Prostate gland (tissue), 2 donors: Measurements from ENCODE around the gene CD300A.

Experiments
- POLR2A ChIP-seq: fragments of 450-650 bp; IDR thresholded peaks from one replicate; pipeline ENCODE4 v1.6.1; 2016; ENCODE audit warnings: antibody characterized with exemption, mild to moderate bottlenecking
- TF ChIP-seq, protein P1 (sequence below), 4 experiments: fragments of 200-600 bp in 2 of 4; fragments of 450-650 bp in 2 of 4; sonication (generic) in 2 of 4; IDR thresholded peaks; 1 replicate in 3 of 4; 2 replicates in 1 of 4; pipeline ENCODE4 v1.5.1; 2016 to 2019; ENCODE audit warnings: antibody characterized with exemption in 4 of 4, mild to moderate bottlenecking in 2 of 4, moderate library complexity in 2 of 4

DNA sequence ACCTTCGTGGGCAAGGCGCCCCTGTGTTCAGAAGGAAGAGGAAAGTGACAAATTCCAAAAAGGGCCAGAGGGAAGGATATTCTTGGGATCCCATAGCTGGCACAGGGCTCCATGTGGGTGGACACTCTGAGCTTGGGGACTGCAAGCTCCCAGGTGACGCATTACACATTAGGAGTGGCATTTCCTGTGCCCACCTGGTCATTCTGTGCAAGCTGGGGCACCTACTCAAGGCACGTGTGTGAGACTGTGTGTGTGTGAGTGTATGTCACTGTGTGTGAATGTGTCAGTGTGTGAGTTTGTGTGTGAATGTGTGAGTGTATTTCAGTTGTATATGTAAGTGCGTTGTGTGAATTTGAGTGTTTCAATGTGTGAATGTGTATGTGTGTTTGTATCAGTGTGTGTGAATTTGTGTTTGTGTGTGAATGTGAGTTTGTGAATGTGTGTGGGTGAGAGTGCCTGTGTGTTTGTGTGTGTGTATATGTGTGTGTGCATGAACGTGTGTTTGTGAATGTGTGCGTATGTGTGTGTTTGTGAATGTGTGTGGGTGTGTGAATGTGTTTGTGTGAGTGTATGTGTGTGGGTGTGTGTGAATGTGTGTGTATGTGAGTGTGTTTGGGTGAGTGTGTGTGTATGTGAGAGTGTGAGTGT lies 1.6 kb upstream of the CD300A start:
- no peak for TF ChIP-seq POLR2A
- TF ChIP-seq, protein P1, sequence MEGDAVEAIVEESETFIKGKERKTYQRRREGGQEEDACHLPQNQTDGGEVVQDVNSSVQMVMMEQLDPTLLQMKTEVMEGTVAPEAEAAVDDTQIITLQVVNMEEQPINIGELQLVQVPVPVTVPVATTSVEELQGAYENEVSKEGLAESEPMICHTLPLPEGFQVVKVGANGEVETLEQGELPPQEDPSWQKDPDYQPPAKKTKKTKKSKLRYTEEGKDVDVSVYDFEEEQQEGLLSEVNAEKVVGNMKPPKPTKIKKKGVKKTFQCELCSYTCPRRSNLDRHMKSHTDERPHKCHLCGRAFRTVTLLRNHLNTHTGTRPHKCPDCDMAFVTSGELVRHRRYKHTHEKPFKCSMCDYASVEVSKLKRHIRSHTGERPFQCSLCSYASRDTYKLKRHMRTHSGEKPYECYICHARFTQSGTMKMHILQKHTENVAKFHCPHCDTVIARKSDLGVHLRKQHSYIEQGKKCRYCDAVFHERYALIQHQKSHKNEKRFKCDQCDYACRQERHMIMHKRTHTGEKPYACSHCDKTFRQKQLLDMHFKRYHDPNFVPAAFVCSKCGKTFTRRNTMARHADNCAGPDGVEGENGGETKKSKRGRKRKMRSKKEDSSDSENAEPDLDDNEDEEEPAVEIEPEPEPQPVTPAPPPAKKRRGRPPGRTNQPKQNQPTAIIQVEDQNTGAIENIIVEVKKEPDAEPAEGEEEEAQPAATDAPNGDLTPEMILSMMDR (IDR thresholded peaks at IDR 0.05) = no peak
